IMR-90 (cell line): ENCODE data around the gene RUNX1. TPM values are rescaled to one million over a fixed set of nuclear protein-coding genes. Genes with fewer than 3 reads are reported as not detected.

Experiments
- ATAC-seq: fragments of 200-7000 bp; cut with Tn5 transposase; 2 replicates; pipeline ENCODE4 v1.9.1; 2020; ENCODE audit warnings: low read depth, mild to moderate bottlenecking, moderate library complexity
- BruUV-seq: library from RNA; stranded (reverse); fragments of 400-500 nt; replicated peaks from 2 replicates; lab custom pipeline; 2021; lab: Mats Ljungman, UMichigan
- CTCF ChIA-PET: fragments of 300-600 bp; formaldehyde crosslinking; extraction: SDS; loops from one replicate; lab custom pipeline; 2021; ENCODE audit warnings: antibody characterized with exemption; lab: Yijun Ruan, JAX
- POLR2A ChIA-PET: fragments of 300-600 bp; sonication (Branson Sonifier 250); formaldehyde crosslinking; loops from one replicate; lab custom pipeline; 2022; ENCODE audit warnings: antibody characterized with exemption; ENCODE audit not compliant: unreplicated experiment; lab: Charles Lee
- DNase-seq: peaks from one replicate; pipeline ENCODE4 v3.0.0; 2013
- H2AFZ ChIP-seq: replicated peaks from 2 replicates; pipeline ENCODE3; 2013; ENCODE audit warnings: low read length, mild to moderate bottlenecking; ENCODE audit not compliant: poor library complexity
- H2AK5ac ChIP-seq: 2 replicates; pipeline ENCODE4 v1.6.1; 2013; ENCODE audit warnings: low read depth, low read length, inconsistent platforms
- H2AK9ac ChIP-seq: replicated peaks from 2 replicates; pipeline ENCODE3; 2013; ENCODE audit warnings: mild to moderate bottlenecking, low read depth, low read length, moderate library complexity; ENCODE audit not compliant: poor library complexity
- H2BK120ac ChIP-seq: 2 replicates; pipeline ENCODE4 v1.6.1; 2013; ENCODE audit warnings: low read depth, low read length, inconsistent platforms
- H2BK15ac ChIP-seq: 3 replicates; pipeline ENCODE4 v1.6.1; 2013; ENCODE audit warnings: low read depth, low read length, inconsistent platforms
- H2BK20ac ChIP-seq: 2 replicates; pipeline ENCODE4 v1.6.1; 2013; ENCODE audit warnings: low read depth, mild to moderate bottlenecking, inconsistent platforms, low read length, moderate library complexity
- H2BK5ac ChIP-seq: 2 replicates; pipeline ENCODE4 v1.6.1; 2013; ENCODE audit warnings: mild to moderate bottlenecking, low read depth, low read length, inconsistent platforms; ENCODE audit not compliant: poor library complexity, severe bottlenecking
- H3K14ac ChIP-seq: replicated peaks from 2 replicates; pipeline ENCODE4 v1.6.1; 2013; ENCODE audit warnings: low read depth, low read length, inconsistent platforms
- H3K18ac ChIP-seq: 2 replicates; pipeline ENCODE4 v1.6.1; 2013; ENCODE audit warnings: low read depth, low read length, control low read depth
- H3K23ac ChIP-seq: 2 replicates; pipeline ENCODE4 v1.6.1; 2013; ENCODE audit warnings: low read depth, low read length, inconsistent platforms
- H3K27ac ChIP-seq: 2 replicates; pipeline ENCODE4 v1.5.1; 2013; ENCODE audit warnings: mild to moderate bottlenecking, control low read depth, low read length; ENCODE audit not compliant: insufficient read depth
- H3K27me3 ChIP-seq: 2 replicates; pipeline ENCODE4 v1.6.1; 2013; ENCODE audit warnings: low read length; ENCODE audit not compliant: control insufficient read depth, insufficient read depth
- H3K36me3 ChIP-seq: 2 replicates; pipeline ENCODE4 v1.6.1; 2013; ENCODE audit warnings: low read length, mixed read lengths; ENCODE audit not compliant: control insufficient read depth, insufficient read depth
- H3K4ac ChIP-seq: 2 replicates; pipeline ENCODE4 v1.6.1; 2013; ENCODE audit warnings: low read depth, low read length, inconsistent platforms
- H3K4me1 ChIP-seq: 2 replicates; pipeline ENCODE4 v1.6.1; 2013; ENCODE audit warnings: low read length, mixed read lengths; ENCODE audit not compliant: control insufficient read depth, insufficient read depth
- H3K4me2 ChIP-seq: 2 replicates; pipeline ENCODE4 v1.6.1; 2013; ENCODE audit warnings: low read depth, mild to moderate bottlenecking, control low read depth, low read length, moderate library complexity
- H3K4me3 ChIP-seq: 2 replicates; pipeline ENCODE4 v1.5.1; 2013; ENCODE audit warnings: low read depth, mild to moderate bottlenecking, control low read depth, low read length, moderate library complexity; ENCODE audit not compliant: insufficient read depth
- H3K56ac ChIP-seq: 2 replicates; pipeline ENCODE4 v1.6.1; 2013; ENCODE audit warnings: low read length, inconsistent platforms; ENCODE audit not compliant: insufficient read depth; ENCODE audit errors: extremely low read depth
- H3K79me1 ChIP-seq, 2 experiments: 2 replicates each; pipeline ENCODE4 v1.6.1; 2013; ENCODE audit warnings: low read length in 2 of 2, inconsistent platforms in 1 of 2, low read depth in 1 of 2
- H3K9ac ChIP-seq: 2 replicates; pipeline ENCODE4 v1.6.1; 2013; ENCODE audit warnings: low read depth, low read length, control low read depth
- H3K9me1 ChIP-seq: 2 replicates; pipeline ENCODE4 v1.6.1; 2013; ENCODE audit warnings: low read length, inconsistent platforms; ENCODE audit not compliant: insufficient read depth
- H3K9me3 ChIP-seq: 2 replicates; pipeline ENCODE4 v1.6.1; 2013; ENCODE audit warnings: low read length; ENCODE audit not compliant: control insufficient read depth, insufficient read depth
- H4K20me1 ChIP-seq: 2 replicates; pipeline ENCODE4 v1.6.1; 2013; ENCODE audit warnings: low read length, inconsistent platforms; ENCODE audit not compliant: insufficient read depth
- H4K5ac ChIP-seq: 2 replicates; pipeline ENCODE4 v1.6.1; 2013; ENCODE audit warnings: mild to moderate bottlenecking, low read depth, low read length, control low read depth
- H4K8ac ChIP-seq, 2 experiments: 2 replicates each; pipeline ENCODE4 v1.6.1; 2013; ENCODE audit warnings: low read depth in 2 of 2, low read length in 2 of 2, control low read depth in 1 of 2, inconsistent platforms in 1 of 2
- H4K91ac ChIP-seq: 2 replicates; pipeline ENCODE4 v1.6.1; 2013; ENCODE audit warnings: low read depth, low read length, inconsistent platforms; ENCODE audit not compliant: insufficient read depth
- BHLHE40 ChIP-seq: fragments of 150-350 bp; IDR thresholded peaks from 2 replicates; pipeline ENCODE4 v1.6.1; 2016; ENCODE audit warnings: mild to moderate bottlenecking, low read depth, low read length
- CEBPB ChIP-seq: IDR thresholded peaks from 2 replicates; pipeline ENCODE4 v1.6.1; 2012; ENCODE audit warnings: low read depth, low read length, improper control_type of control experiment
- CHD1 ChIP-seq: IDR thresholded peaks from 2 replicates; pipeline ENCODE4 v1.6.1; 2012; ENCODE audit warnings: low read depth, low read length, improper control_type of control experiment
- FOS ChIP-seq: fragments of 150-350 bp; IDR thresholded peaks from 2 replicates; pipeline ENCODE4 v1.6.1; 2016; ENCODE audit warnings: low read depth, low read length
- MAFK ChIP-seq: IDR thresholded peaks from 2 replicates; pipeline ENCODE4 v1.6.1; 2012; ENCODE audit warnings: low read depth, low read length, improper control_type of control experiment
- MAZ ChIP-seq: IDR thresholded peaks from 2 replicates; pipeline ENCODE4 v1.6.1; 2012; ENCODE audit warnings: low read depth, mild to moderate bottlenecking, low read length, improper control_type of control experiment, moderate library complexity, borderline replicate concordance
- NFE2L2 ChIP-seq: fragments of 150-350 bp; IDR thresholded peaks from 2 replicates; pipeline ENCODE4 v1.6.1; 2016; ENCODE audit warnings: low read depth, mild to moderate bottlenecking, low read length
- RAD21 ChIP-seq: IDR thresholded peaks from 2 replicates; pipeline ENCODE4 v1.6.1; 2012; ENCODE audit warnings: low read length, improper control_type of control experiment
- RCOR1 ChIP-seq: IDR thresholded peaks from 2 replicates; pipeline ENCODE4 v1.6.1; 2012; ENCODE audit warnings: mild to moderate bottlenecking, low read length, improper control_type of control experiment; ENCODE audit not compliant: insufficient replicate concordance
- SMC3 ChIP-seq: fragments of 150-350 bp; IDR thresholded peaks from 2 replicates; pipeline ENCODE4 v1.6.1; 2016; ENCODE audit warnings: low read depth, mild to moderate bottlenecking, antibody characterized with exemption, low read length, moderate library complexity
- WGBS, 2 experiments: methylation state at CpG; one replicate each; pipeline versions ENCODE4 v1.1.5 to v1.1.7; 2013; ENCODE audit warnings: missing lambda C conversion rate in 2 of 2; ENCODE audit not compliant: insufficient read length in 1 of 2; ENCODE audit errors: extremely low coverage in 2 of 2; 5-methylcytosine and 5-hydroxymethylcytosine counted together
- dilution Hi-C: fragments of 300-500 bp; cut with HindIII; formaldehyde crosslinking; loops from one replicate; pipeline ENCODE4 v1.14.3; 2018; ENCODE audit warnings: low sequenced_read_pairs; ENCODE audit not compliant: unreplicated experiment
- in situ Hi-C: fragments of 300-500 bp; cut with MboI; formaldehyde crosslinking; loops from 3 replicates; pipeline ENCODE4 v1.14.3; 2019; ENCODE audit warnings: low sequenced_read_pairs, inconsistent platforms, mixed read lengths
- intact Hi-C: fragments of 100-400 bp; cut with micrococcal nuclease; formaldehyde crosslinking; loops from 2 replicates; pipeline ENCODE4 v1.10.0; 2022
- polyA plus RNA-seq, 3 experiments: library from polyadenylated mRNA; depleted of rRNA; stranded (reverse); fragments of >200 nt; gene quantifications; 2 replicates each; pipeline ENCODE4 v1.2.3, GENCODE V29; 2012; ENCODE audit warnings: low replicate concordance in 1 of 3
- total RNA-seq: library from RNA; depleted of rRNA; stranded (reverse); fragments of >200 nt; gene quantifications from 2 replicates; pipeline ENCODE4 v1.2.3, GENCODE V29; 2012
- TF ChIP-seq, protein P1 (sequence below): fragments of 150-350 bp; IDR thresholded peaks from 2 replicates; pipeline ENCODE4 v1.6.1; 2017; ENCODE audit warnings: mild to moderate bottlenecking, antibody characterized with exemption, low read length, low read depth

RUNX1 gene
- total and polyA plus RNA-seq, 2 of the 4 experiments (the other 2 are of a cell fraction): 34.5 to 56.5 TPM

DNA sequence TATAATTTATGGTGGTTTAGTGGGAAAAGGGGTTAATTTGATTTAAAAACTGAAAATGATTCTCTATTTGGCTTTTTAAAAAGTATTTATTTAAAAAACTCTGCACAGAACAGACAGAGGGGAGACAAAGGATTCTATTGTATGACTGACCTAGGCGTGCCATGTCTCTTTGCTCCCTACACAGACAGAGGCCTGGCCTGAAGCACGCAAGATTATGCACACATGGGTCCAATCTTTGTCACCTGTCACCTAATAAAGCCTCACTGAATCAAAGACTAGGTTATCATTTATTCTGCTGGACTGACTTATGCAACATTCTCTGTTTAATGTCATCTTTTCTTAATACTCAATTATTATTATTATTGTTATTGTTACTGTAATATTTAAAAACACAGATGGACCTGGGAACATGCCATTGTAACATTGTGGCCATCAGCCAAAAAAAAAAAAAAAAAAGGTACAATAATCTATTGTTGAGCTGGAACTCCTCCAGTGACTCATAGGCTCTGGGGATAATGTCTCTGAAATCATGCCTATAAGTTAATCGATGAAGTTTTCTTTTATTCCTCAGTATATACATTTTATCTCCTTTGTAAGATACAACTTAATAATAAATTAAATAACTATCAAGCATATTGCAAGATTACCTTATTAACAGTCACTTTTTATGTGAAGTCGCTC is 112.1 kb downstream of the RUNX1 start (continued):
- TF ChIP-seq RCOR1 (no peak), CEBPB (no peak)

DNA sequence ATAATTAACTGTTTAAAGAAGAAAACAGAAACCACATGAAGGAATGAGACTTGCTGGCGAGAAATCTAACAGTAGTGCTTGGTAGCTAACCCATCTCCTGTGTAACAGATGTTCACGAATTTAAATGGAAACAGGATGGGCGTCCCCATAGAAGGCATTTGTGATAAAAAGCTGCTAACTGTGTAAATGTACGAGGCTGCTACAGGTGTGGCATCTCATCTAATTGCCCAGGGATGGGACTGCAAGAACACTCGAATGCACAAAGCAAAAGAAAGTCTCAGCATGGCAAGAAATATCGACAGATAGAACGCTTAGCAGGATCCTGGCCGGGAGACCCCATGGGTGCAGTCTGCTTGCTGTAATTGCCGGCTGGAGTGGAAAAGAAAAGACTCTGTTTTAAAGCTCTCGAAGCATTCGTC is 112.7 kb downstream of the RUNX1 start:
- Histone ChIP-seq H3K27me3 (no peaks in the 10 kb centered on the region), H3K4me3 (peak overlapping the region; percentile 7; the same call in 1 of the 2 replicates), H2BK5ac (no peak overlapping the region), H3K14ac (peak overlapping the region; percentile 78), H2BK20ac (peak overlapping the region; percentile 52), H3K9me1 (peaks cover 2% of the 10 kb centered on the region; the same call in 1 of the 2 replicates), H3K23ac (peak overlapping the region; percentile 84), H4K5ac (peak overlapping the region; percentile 83), H3K79me1 (peaks cover 0 to 6% of the 10 kb centered on the region in 2 experiments; a peak in 1 of 4 replicates), H3K56ac (no peak overlapping the region), H2AK9ac (no peak overlapping the region), H3K9me3 (no peaks in the 10 kb centered on the region), H4K91ac (peak overlapping the region; percentile 35), H3K27ac (no peak overlapping the region), H3K18ac (peak overlapping the region; percentile 54; the same call in 1 of the 2 replicates), H3K9ac (peak overlapping the region; percentile 4; the same call in 1 of the 2 replicates), H3K4me1 (peaks cover 14% of the 10 kb centered on the region), H4K20me1 (no peaks in the 10 kb centered on the region), H2AFZ (peak overlapping the region; percentile 58), H2BK15ac (peak overlapping the region; percentile 62; the same call in 2 of the 3 replicates), H2BK120ac (peak overlapping the region; percentile 75), H2AK5ac (peak overlapping the region; percentile 74; the same call in 1 of the 2 replicates), H4K8ac (peak overlapping the region in 1 of 2 experiments; percentile 41; a peak in 3 of 4 replicates), H3K4ac (peak overlapping the region; percentile 64), H3K36me3 (no peaks in the 10 kb centered on the region), H3K4me2 (peak overlapping the region; percentile 94)
- no TSS peak for BruUV-seq
- no peak for DNase-seq
- 22% methylated on average over 3 of the region's 11 CpGs; no CpG with 5 or more reads in 1 of the 2 experiments for WGBS, 2 experiments
- POLR2A ChIA-PET: no interaction called here
- in situ Hi-C loops (no loop called here), dilution Hi-C loops (no loop called here), intact Hi-C loops (no loop called here)
- no peak for TF ChIP-seq MAZ
- TF ChIP-seq, protein P1, sequence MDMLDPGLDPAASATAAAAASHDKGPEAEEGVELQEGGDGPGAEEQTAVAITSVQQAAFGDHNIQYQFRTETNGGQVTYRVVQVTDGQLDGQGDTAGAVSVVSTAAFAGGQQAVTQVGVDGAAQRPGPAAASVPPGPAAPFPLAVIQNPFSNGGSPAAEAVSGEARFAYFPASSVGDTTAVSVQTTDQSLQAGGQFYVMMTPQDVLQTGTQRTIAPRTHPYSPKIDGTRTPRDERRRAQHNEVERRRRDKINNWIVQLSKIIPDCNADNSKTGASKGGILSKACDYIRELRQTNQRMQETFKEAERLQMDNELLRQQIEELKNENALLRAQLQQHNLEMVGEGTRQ: no peak
- no peak for TF ChIP-seq NFE2L2
- no peak for TF ChIP-seq SMC3
- no peak for TF ChIP-seq CHD1
- TF ChIP-seq CEBPB: no peak
- no peak for TF ChIP-seq FOS
- TF ChIP-seq BHLHE40: no peak
- no peak for TF ChIP-seq MAFK
- TF ChIP-seq RAD21: no peak
- no peak for ATAC-seq
- CTCF ChIA-PET: no interaction called here
